ENCODE data around the gene ARHGAP27.

The ARHGAP27 gene

DNA sequence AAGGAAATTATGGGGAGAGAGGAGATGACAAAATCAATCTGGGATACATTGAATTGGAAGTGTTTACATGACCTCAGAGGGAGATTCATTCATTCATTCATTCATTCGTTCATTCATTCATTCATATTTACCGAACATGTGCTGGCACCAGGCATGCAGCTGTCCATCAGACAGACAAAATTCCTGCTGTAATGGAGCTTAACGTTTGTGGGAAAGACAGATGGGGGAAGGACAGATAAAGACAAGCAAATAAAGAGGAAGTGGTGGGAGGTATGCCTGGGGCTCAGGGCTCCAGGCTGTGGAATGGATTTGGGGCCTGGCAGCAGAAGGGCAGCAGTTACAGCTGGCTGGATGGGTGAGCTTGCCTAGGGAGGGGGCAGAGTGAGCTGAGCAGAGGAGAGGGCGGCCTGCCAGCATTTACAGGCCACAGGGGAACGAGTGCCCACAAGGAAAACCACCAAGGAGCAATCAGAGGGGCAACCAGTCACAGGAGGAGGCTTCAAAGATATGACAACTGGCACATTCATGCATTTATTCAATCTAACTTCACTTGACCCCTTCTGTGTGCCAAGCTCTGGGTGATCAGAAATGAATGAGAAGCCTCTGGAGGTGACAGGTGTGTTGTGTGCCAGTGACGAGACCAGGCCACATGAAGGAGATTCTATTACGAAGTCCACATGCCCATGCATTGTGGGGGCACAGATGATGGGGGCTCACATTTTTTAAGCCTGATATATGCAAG lies 48.5 kb downstream of the ARHGAP27 start:
- no peak for DNase-seq (ENCODE audit: low read depth)

DNA sequence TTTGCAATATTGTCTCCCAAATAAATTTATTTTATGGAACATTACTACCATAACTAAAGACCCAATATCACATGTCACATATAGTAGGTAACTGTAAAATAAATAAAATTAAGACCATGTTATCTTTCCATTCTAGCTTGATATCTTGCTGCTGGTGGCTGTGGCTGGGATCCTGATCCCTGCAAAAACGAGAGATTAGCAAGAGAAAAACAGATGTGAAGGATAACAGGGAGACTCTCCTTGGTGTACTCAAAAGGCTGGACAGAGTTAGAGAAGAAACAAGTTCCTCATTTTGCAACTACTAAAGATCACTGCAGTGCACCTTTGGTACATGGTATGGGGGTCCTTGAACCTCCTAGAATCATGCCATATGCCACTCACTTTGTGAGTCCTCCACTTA lies 49.7 kb downstream of the ARHGAP27 start:
- no peak for DNase-seq (ENCODE audit: low read depth)

DNA sequence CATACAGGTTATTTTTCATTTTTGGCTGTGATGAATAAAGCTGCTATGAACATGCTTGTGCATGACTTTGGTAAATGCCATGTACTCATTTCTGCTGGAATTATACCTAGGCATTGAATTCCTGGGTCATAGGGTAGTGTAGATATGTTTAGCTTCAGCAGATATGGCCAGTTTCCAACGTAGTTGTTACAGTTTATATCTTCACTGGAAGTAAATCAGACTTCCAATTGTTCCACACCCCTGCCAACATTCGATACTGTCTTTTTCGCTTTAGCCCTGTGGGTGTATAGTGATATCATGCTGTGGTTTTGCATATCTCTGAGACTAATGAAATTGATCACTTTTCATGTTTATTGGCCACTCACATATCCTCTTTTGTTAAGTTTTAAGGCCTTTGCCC lies 50.4 kb downstream of the ARHGAP27 start:
- no peak for DNase-seq (ENCODE audit: low read depth)

DNA sequence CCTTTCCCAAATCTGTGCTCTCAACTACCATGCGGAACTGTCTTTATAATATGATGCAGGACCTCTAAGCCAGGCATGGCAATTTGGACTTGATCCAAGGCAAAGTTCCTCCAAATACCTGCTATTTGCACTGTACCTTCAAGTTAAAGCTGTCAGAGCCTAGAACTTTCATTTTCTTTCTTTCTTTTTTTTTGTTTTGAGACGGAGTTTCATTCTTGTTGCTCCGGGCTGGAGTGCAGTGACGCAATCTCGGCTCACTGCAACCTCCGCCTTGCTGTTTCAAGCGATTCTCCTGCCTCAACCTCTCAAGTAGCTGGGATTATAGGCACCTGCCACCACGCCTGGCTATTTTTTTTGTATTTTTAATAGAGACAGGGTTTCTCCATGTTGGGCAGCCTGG lies 51.7 kb downstream of the ARHGAP27 start:
- DNase-seq (ENCODE audit: low read depth), result no peak

DNA sequence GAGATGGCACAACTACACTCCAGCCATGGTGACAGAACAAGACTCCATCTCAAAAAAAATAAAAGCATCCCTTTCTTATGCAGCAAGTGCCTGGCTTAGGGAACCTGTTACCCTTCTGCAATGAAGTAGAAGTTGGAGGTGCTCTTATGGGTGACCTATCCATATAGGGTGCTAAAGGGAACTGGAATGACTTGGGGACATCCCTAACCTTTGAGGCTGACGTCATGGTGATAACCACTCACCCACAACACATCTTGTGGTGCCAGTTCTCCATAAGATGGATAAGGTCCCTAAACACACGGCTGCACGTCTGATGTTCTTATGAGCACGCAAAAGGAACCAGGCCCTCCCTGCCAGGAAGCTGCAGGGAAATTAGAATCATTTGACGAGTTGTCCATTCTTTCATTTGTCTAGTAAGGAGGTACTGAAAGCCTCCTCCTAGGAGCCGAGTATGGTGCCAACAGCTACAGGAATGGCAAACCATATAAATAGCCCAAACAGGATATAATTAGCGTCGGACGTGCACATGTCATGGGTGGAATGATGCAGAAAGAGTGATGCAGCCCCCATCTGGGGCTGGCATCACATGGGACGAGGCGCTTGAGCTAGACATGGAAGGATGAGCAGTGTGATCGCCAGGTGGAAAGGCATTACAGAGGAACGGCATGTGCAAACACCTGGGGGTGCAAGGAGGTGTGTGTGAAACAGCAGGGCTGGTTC lies 52.5 kb downstream of the ARHGAP27 start:
- no peak for DNase-seq (ENCODE audit: low read depth)

DNA sequence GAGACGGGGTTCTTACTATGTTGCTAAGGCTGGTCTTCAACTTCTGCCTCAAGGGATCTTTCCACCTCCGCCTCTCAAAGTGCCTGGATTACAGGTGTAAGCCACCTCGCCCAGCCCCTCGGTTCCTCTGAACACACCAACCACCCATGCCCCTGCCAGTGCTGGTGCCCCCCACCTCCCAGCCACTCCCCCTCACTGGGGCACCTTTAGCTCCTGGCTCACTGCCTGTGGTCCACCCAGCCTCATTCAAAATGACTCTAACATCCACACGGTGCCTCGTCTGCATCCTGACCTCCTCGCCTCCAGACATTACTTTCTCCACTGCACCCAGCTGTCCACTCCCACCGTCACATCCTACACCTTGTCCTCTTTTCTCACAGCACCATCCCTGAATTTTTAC lies 55.3 kb downstream of the ARHGAP27 start:
- no peak for DNase-seq (ENCODE audit: low read depth)

DNA sequence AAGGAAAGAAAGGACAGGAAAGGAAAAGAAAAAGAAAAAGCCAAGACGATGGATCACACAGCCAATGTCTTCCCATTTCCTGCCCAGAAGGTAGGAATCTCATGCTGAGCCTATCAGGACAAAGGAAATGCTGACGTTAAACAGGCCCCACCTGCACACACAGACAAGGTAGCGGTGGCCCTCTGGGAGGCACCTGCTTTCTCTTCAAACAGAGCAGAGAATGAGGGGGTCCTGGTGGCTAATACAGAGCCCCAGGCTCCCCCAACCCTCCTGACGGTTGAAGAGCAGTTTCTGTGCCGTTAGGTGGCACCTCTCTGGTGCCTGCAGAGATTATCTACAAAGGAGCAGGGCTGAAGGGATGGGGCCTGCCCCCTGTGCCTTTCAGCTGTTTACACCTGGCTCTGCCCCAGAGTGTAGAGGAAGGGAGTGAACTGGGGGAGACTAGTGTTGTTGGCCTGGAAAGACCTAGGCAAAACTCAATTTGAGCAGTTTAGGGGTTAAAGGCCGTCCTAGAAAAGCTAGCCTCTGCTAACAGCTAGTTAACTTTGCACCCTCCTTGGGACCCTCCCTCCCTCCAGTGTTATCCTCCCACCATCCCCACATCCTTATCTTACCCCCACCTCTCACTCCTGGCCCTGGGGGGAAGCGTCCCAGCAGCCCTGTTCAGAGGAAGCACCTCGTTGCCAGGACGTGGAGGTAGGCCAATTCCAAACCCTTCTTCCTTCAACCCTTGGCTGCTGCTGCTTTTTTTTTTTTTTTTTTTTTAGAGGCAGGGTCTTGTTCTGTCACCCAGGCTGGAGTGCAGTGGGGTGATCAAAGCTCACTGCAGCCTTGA lies 56.3 kb downstream of the ARHGAP27 start:
- no peak for DNase-seq (ENCODE audit: low read depth)

DNA sequence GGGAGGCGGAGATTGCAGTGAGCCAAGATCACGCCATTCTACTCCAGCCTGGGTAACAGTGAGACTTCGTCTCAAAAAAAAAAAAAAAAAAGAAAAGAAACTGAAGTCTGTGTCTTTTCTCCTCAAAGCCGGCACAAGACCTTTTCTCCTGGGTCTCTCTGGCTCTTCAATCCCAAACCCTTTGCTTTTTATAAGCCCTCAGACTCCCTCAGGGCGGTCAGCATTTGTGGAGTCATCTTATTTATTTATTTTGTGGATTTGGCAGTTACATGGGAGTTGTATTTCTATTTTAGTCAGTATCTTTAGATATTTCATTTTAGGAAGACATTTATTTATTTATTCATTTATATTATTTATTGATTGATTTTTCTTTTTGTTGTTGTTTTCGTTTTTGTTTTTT lies 58.2 kb downstream of the ARHGAP27 start:
- no peak for DNase-seq (ENCODE audit: low read depth)

DNA sequence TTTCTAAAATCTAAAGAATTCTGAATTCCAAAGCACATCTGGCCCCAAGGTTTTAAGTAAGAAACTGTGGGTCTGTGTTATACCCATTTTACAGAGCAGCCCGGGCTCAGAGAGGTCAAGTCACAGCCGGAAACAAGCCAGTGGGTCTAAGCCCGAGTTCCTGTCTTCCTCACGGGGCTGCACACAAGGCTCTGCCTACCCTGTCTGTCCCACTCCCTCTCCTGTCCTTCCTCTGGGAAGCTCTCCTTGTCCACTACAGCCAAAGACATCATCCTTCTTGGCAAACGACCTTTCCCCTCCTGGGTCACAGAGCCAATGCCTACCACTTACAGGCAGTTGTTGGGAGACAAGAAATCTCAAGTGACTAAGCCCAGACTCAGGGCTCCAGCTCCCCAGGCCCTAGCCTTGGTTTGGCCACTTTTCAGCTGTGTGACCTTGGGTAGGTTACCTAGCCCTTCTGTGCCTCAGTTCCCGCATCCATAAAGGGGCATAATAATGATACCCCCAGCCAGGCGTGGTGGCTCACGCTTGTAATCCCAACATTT lies 60.3 kb downstream of the ARHGAP27 start:
- DNase-seq (ENCODE audit: low read depth), result no peak

DNA sequence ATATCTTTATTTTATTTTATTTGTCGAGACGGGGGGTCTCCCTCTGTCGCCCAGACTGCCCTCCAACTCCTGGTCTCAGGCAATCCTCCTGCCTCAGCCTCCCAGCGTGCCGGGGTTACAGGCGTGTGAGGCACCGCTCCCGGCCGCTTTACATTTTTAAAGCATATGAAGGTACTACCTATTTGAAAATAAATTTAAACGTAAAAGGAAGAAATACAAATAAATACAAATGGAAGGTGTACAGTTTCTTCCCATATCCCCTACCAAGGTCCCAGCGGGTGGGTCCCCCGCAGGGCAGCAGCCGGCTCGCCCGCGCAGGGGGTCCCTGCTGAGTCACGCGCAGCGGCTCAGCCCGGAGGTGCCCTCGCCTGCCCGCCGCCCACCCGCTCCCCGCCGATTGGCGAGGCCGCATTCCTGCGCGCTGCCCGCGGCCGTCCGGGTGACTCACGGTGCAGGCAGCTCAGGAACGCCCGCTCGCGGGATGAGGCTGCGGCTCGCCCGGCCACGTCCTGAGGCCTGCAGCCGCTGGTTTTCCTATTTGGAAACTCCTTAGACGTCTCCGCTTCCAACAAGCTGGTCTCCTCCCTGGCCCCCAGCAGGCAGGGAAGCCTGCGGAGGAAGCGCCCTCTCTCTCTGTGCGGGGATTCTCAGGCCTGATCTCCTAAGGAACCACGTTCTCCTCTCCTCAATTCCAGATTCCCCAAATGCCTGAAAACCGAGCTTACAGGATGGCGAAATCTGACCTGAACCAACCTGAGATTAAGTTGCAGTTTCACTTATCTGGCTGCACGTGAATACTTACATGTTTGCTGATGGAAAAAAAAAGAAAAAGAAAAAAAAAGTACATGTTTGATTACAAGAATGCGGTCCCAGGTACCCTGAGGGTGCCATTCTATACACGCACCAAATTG lies 61.0 kb downstream of the ARHGAP27 start:
- DNase-seq (ENCODE audit: low read depth), result no peak

DNA sequence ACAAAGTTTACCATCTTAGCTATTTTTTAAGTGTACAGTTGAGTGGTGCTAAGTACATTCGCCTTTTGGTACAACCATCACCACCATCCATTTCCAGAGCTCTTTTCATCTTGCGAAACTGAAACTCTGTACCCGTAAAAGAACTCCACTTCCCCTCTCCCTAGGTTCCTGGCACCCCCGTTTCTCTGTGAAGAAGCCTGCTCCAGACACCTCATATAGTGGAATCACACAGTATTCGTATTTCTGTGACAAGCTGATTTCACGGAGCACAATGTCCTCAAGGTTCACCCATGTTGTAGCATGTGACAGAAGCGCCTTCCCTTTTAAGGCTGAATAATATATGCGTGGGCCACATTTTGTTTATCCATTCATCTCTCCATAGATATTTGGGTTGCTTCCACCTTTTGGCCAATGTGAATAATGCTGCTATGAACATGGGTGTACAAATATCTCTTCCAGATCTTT lies 61.7 kb downstream of the ARHGAP27 start:
- DNase-seq (ENCODE audit: low read depth), result no peak

DNA sequence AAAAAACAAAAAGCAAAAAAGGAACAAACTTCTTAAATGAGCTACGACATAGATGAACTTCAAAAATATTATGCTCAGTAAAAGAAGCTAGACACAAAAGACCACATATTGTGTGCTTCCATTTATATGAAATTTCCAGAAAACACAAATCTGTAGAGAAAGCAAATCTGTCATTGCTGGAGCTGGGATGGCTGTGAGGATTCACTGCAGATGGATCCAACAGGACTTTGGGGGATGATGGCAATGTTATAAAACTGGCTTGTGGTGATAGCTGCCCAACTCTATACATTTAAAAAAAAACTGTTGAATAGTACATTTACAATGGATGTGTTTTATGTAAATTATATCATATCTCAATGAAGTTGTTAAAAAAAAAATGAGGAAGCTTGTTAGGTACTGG lies 63.2 kb downstream of the ARHGAP27 start:
- no peak for DNase-seq (ENCODE audit: low read depth)

DNA sequence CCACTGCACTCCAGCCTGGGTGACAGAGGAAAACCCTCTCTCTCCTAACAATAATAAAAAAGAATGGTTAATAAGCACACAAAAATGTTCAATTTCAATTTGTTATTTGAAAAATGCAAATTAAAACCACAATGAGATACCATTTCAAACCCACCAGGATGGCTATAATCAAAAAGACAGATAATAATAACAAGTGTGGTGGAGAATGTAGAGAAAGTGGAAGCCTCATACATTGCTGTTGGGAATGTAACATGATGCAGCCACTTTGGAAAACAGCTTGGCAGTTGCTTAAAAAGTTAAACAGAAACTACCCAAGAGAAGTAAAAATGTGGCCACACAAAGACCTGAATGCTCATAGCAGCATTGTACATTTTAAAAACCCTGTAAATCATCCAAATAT lies 64.0 kb downstream of the ARHGAP27 start:
- no peak for DNase-seq (ENCODE audit: low read depth)

DNA sequence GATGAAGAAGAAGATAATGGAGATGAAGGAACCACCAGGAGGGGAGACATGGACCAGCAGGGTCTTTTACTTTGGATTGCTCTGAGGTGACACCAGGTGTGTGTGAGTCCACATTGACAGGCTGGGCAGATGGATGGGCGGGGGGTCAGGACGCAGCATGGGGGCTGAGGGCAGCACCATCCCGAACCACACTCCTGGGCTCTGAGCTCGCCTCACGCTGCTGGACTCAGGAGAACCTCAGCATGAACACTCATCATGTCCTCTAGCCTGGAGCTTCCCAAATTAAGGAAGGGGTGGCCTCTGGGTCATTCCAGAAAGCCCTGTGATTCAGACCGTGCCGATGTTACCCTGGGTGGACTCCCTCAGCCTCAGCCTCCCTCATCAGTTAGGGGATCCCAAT lies 65.5 kb downstream of the ARHGAP27 start:
- DNase-seq (ENCODE audit: low read depth), result no peak

DNA sequence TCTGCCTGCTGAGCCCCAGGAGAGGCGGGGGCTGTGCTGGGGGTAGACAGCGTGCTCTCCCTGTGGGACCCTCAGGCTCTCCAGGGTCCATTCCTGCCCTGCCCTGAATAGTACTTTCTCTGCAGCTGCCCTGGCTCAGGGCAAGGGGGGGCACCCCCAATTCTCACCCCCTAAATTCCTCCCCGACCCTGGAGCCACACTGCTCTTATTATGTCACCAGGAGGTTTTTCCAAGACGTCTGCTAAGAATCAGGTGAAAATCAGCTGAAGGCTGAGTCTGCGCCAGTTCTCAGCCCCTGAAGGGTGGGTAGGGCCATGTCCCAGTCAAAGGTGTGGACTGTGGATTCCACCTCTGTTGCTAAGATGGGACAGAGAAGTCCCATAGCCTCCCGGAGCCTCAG lies 66.0 kb downstream of the ARHGAP27 start:
- no peak for DNase-seq (ENCODE audit: low read depth)

DNA sequence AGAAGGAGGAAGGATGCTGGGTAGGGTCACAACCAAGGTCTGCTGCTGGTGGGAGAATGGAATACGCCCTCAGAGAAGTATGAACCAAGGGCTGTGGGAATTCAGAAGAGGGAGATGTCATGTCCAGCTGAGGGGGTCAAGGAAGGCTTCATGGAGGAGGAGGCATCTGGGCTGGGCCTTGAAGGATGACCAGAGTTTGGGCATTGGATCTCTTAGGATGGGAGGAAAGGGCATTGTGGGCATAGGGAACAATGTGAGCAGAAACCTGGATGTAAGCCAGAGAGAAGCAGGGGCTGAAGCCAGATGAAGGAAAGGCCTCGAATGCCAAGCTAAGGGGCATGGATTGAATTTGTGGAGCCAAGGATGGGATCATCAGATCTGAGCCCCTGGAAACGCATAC lies 66.6 kb downstream of the ARHGAP27 start:
- DNase-seq (ENCODE audit: low read depth), result no peak

DNA sequence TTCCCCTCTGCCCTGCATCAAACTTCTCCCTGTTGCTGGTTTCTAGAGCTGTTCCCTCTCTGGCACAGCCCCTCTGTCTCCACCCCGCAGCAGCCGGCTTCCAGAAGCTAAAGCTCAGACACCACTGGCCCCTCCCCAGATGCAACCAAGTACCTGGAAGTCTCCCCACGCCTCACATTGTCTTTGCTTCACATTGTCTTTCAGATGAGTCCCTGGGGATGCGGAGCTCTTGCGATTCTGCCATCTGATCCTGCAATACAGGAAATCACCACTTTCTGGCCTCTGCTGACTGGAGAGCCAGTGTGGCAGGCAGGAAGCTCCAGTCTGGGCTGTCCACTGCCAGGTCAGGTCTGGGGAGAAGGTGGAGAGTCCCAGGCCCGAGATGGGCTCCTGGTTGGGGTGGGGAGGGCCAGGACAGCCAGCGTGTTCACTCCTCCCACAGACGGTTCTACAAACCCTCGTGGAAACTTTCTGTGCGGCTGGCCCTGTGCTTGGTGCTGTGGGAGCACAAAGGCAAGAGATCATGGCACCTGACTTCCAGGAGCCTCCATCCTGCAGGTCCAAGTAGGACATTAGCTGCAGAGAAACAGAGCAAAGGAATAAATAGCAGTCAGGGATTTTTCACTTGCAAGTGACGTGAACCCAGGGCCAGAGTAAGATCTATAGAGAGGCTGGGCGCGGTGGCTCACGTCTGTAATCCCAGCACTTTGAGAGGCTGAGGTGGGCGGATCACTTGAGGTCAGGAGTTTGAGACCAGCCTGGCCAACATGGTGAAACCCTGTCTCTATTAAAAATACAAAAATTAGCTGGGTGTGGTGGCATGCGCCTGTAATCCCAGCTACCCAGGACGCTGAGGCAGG lies 67.9 kb downstream of the ARHGAP27 start:
- DNase-seq (ENCODE audit: low read depth), result no peak

DNA sequence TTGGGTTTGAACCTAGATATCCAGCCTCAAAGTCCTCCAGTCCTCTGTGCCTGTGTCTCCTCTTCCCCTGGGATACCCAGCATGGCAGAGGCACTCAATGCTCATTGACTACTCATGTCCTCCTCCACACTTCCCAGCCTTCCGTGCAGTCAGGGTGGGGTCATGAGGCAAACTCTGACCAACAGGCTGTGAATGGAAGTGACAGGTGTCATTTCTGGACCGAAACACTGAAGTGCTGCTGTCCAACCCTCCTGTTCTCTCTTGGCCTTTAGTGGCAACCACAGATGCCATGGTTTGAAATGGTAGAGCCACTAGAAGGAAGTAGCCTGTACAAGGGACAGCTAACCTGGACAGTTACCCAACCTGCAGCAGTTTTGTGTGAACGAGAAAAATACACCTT lies 69.2 kb downstream of the ARHGAP27 start:
- DNase-seq (ENCODE audit: low read depth), result no peak

DNA sequence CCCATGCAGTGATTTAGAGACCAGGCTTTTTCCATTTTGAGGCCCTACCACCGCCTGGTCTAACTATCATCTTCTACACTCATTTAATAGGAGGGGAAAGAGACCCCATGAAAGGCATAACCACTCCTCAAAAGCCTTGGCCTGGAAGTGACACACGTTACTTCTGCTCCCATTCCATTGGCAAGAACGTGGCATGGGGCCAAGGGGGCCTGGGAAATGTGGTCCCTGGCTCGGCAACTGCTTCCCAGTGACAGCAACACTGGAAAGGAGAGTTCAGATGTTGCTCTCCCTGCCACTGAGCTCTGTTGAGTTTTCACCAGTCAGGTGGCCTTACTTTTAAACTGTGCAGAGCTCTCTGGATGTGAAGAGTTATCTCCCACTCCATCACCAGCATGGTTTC lies 70.7 kb downstream of the ARHGAP27 start:
- no peak for DNase-seq (ENCODE audit: low read depth)

DNA sequence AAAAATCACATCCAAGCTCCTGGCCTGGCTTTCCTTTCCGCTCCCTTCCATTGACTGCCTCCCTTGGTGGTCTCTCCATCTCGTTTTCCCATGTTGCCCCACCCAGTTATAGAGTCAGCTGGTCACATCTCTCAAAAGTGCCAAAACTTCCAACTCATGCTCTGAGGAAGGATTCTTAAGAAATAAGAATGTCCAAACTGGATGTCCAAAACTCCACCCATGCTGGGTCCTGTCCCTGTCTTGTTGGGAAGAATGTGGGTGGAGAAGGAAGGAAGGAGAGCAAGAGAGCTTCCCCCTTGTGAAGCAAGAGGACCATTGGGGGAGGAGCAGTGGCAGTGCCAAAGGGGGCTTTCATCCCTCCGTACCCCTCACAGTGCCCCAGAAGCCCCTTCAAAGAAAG lies 71.2 kb downstream of the ARHGAP27 start:
- no peak for DNase-seq (ENCODE audit: low read depth)

Measured in activated gamma-delta T cell treated with anti-CD3 and anti-CD28 coated beads, Interleukin-2, amount 50 U/mL, for 16 hours (primary cell).